Skin of body (tissue), 2 donors: ENCODE measurements around the gene NDUFB3. TPM values are rescaled to one million over a fixed set of nuclear protein-coding genes. Genes with fewer than 3 reads are reported as not detected.
"Not testable (repeated sequence)": the region's sequence is repeated elsewhere in the genome, so short reads cannot be mapped to it uniquely, and the experiment has no call there.

ENCODE experiments used
- DNase-seq: peaks from one replicate; lab custom pipeline; 2025; lab: John Stamatoyannopoulos, UW
- total RNA-seq: library from RNA; depleted of rRNA; stranded (reverse); fragments of >200 nt; gene quantifications from one replicate; pipeline ENCODE4 v1.2.3, GENCODE V29; 2014

NDUFB3 gene
- total RNA-seq, 1 donor from 2014 or later: 46.4 TPM

- DNase-seq: no peak
Measured at GRCh38 chr2:201090574-201090973, 18.8 kb downstream of the NDUFB3 start.

- no peak for DNase-seq
Measured at GRCh38 chr2:201093573-201093972, 21.8 kb downstream of the NDUFB3 start.

DNA sequence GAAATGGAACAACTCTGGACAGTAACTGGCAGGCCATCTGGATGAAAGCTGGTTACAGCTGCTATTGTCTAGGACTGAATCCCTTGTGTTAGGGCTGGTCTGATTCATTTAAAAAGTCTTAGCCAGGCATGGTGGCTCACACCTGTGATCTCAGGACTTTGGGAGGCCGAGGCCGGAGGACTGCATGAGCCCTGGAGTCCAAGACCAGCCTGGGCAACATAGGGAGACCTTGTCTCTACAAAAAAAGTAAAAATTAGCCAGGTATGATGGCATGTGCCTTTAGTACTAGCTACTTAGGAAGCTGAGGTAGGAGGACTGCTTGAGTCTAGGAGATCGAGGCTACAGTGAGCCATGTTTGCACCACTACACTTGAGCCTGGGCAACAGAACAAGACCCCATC lies 28.7 kb downstream of the NDUFB3 start:
- DNase-seq: no peak

DNA sequence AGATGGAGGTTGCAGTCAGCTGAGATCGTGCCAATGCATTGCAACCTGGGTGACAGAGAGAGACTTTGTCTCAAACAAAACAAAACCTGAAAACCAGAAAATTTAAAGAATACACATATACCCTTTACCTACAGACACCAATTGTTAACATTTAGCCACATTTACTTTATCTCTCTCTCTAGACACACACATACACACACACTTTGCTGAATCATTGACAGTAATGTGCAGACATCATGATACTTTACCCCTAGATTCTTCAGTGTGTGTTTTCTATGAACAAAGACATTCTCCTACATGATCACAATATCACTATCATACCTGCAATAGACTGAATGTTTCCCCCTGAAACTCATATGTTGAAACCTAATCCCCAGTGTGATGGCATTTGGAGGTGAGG lies 34.0 kb downstream of the NDUFB3 start:
- DNase-seq: no peak

DNA sequence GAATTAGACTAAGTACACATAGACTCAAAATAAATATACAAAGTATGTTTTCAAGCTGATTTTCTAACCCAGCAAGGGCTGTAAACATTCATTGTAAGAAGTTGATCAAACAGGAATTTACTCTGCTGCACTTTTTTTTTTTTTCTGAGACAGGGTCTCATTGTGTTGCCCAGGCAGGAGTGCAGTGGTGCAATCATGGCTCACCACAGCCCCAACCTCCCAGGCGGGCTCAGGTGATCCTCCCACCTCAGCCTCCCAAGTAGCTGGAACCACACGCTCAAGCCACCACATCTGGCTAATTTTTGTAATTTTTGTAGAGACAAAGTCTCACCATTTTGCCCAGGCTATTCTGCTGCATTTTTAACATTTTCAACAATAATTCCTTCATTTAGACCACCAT lies 35.8 kb downstream of the NDUFB3 start:
- no peak for DNase-seq

GRCh38 chr2:201108341-201108740 lies 36.5 kb downstream of the NDUFB3 start:
- no peak for DNase-seq

DNA sequence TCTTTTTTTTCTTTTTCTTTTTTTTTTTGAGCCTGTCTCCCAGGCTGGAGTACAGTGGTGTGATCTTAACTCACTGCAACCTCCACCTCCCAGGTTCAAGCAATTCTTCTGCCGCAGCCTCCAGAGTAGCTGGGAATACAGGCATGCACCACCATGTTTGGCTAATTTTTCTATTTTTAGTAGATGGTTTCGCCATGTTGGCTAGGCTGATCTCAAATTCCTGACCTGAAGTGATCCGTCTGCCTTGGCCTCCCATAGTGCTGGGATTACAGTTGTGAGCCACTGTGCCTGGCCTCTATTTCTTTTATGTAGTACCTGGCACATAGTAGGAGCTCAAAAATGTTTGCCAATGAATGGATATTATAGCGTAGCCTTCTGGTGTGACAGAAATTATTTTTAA lies 37.4 kb downstream of the NDUFB3 start:
- no peak for DNase-seq

- no peak for DNase-seq
Measured at GRCh38 chr2:201110615-201111014, 38.8 kb downstream of the NDUFB3 start.

DNA sequence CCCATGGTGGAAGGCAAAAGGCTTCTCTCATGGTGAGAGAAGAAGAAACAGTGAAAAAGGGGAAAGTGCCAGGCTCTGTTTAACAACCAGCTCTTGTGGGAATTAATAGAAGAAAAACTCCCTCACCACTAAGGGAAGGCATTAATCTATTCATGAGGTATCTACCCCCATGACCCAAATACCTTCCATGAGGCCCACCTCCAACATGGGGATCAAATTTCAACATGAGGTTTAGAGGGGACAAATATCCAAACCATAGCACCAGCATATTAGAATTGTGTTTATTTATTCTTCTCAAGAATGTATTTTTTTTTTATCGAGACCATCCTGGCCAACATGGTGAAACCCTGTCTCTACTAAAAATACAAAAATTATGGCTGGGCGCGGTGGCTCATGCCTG lies 39.3 kb downstream of the NDUFB3 start:
- DNase-seq: no peak

- DNase-seq: no peak
Measured at GRCh38 chr2:201114350-201114749, 42.5 kb downstream of the NDUFB3 start.

GRCh38 chr2:201114846-201115245 lies 43.0 kb downstream of the NDUFB3 start:
- DNase-seq: no peak

DNA sequence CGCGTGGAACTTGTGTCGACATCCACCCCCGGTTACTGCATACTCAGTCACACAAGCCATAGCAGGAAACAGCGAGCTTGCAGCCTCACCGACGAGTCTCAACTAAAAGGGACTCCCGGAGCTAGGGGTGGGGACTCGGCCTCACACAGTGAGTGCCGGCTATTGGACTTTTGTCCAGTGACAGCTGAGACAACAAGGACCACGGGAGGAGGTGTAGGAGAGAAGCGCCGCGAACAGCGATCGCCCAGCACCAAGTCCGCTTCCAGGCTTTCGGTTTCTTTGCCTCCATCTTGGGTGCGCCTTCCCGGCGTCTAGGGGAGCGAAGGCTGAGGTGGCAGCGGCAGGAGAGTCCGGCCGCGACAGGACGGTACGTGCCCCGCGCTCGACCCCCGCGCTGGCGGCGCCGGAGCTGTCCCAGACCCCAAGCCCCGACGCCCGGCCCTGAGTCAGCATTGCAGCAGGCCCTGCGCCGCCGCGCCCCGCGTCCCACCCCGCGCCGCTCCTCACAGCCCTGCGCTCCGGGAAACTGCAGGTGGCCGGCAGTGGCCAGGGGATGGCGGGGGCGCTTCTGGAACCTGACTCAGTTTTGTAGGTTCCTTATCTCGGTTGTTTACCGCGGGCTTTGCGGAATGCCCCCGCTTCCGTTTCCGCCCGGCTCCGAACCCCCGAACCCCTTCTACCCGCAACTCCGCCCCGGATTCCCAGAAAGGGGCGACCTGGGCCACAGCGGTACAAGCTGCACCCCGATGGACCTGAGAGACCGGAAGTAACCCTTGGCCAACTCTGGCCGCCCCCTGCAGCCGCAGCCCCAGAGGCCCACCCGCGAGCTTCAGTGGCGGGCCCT lies 44.5 kb downstream of the NDUFB3 start, which contains the start of gene CFLAR:
CFLAR (plus strand) TSS at position 50 of the 844 bp plus-strand sequence. CDS start 13,702 bp downstream, outside the sequence.
- peak; percentile 29 for DNase-seq

DNA sequence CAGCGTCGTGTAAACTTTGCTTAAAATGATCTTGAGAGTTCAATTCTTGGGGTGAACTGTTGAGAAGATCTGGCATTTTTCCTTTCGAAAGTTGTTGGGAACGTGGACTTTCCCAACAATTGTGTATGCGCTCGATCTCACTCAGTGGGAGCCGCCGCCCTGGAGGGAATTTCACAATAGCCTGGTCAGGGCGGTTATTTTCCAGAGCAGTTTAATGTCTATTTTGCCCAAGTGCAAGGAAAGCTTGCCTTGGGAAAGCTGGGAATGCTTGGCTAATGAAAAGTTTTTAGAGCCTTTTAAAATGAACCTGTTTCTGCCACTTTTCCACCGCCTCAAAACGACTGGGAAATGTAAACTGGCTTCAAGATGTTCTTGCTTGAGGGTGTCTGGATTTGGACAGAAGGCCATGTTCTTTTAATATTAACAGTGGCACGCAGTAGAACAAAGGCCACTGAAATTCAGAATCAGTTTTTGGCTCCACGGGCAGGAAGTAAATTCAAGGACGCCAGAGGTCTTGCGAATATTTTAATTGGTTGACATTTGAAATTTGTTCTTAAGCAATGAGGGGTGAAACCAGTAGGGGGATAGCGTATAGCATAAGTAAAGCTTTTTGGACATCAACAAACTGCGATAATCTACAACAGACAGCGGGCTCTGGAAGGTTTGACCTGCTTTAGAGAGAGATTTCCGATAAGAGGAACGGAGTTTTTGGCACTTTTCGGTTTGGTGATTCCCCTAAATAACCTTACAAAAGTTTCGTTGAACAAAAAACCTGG lies 45.3 kb downstream of the NDUFB3 start:
- DNase-seq: peak; percentile 82

DNA sequence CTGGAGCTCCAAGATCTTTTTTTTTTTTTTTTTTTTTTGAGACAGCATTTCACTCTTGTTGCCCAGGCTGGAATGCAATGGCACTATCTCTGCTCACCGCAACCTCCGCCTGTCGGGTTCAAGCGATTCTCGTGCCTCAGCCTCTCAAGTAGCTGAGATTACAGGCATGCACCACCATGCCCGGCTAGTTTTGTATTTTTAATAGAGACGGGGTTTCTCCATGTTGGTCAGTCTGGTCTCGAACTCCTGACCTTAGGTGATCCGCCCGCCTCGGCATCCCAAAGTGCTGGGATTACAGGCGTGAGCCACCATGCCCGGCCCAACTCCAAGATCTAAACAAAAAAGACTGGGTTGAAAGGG lies 45.9 kb downstream of the NDUFB3 start:
- not testable (repeated sequence) for DNase-seq

- DNase-seq: peak; percentile 80
Measured at GRCh38 chr2:201118121-201118960, 46.5 kb downstream of the NDUFB3 start.

DNA sequence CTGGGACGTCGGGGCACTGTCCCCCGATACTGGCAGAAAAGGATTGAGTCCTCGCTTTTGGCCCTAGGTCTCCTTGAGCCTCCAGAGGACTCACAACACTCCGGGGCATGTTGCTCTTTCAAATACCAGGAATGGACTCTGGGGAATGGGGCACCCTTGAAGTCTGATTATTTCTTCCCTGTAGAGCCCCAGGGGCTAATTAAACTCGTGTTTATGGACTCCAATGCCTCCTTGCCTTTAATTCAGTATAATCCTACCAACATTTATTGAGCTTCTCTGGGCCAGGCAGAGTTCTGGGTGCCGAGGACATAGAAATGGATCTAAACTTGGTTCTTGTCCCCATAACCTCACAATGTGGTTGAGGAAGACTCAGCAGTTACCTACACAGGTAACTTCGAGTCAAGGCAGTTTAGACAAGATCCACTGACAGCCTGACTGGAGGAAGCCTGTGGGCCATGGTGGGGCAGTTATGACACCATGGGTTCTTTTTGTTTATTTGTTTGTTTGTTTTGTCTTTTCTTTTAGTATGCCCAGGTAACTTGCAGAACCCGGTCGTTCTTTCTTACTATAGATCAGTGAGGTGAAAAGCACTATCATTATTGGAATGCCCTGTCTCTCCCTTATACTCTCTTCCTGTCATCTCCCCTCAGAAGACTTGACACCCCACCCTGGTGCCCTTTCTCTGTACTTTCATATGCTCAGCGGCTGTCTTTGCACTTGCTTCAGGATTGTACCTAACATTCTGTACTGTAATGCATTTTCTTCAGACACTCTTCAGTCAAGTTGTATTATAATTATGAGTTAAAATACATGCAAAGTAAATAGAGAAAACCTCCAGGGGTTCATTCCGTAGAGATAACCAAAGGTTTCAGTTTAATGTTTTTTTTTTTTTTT lies 47.4 kb downstream of the NDUFB3 start:
- DNase-seq: no peak

DNA sequence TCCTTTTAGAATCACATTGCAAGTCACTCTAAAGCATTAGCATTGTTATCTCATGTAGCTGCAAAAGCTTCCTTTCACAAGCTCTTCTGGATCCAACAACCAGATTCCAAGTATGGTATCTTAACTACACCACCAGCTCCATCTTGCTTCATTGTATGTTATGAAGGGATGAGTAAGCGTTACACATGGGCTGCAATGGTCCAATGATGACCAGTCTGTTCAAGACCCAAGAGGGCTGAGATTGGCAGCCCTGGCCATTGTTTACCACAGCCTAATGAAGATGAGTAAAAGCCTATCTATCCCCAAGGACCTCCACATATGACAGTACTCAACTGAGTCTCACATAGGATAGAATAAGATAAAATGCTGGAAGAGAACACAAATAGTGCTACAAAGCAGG lies 50.5 kb downstream of the NDUFB3 start:
- DNase-seq: no peak

- no peak for DNase-seq
Measured at GRCh38 chr2:201126308-201127151, 54.7 kb downstream of the NDUFB3 start.

DNA sequence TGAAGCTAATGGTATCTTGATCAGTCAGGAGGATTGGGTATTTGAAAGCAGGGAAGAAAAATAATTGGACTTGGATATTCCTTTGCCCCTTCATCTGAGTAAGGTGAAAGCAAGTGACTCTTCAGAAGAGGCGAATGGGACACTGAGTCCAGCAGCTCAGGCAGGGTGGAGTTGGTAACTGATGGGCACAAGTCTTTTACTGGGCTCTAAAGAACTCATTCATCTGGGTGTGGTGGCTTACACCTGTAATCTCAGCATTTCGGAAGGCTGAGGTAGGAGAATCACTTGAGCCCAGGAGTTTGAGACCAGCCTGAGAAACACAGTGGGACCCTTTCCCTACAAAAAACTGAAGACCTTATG lies 55.3 kb downstream of the NDUFB3 start:
- no peak for DNase-seq

- no peak for DNase-seq
Measured at GRCh38 chr2:201127570-201127969, 55.8 kb downstream of the NDUFB3 start.
